CD1c-positive myeloid dendritic cell (primary cell): Measurements from ENCODE around the gene STK17B.
"Not testable (repeated sequence)": the region's sequence is repeated elsewhere in the genome, so short reads cannot be mapped to it uniquely, and the experiment has no call there.

Experiments
- DNase-seq: peaks from one replicate; pipeline ENCODE4 v3.0.0-alpha.2; 2016; ENCODE audit errors: extremely low spot score

The STK17B gene

DNA sequence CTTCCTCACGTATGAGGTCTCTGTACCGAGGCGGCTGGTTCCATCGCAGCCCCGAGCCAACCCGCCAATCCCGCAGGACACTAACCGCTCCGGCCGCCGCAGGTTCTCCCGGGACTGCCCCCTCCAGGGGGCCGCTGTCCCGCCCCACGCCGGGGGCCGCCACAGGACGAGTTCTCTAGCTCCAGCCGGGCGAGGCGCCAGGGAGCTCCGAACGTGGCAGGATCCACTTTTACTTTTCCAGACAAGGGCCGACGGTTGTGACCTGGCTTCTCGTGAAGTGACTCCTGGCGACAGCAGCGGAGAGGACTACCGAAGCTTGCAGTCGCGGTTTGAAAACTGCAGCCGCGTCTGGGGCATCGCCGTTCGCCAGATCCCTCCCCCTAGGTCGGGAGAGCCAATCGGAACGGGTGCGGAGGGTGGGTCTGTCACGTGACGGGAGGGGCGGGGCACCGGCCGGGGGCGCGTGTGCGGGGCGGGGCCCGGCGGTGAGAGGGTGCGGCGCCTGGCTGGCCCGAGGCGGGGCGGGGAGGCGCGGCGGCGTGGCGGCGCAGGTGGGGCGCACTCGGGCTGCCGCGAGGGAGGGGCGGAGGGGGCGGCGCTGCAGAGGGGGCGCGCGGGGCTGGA lies at the start of gene STK17B:
Gene STK17B (minus strand): TSS at position 331 of the 624 bp plus-strand sequence. CDS start 8,195 bp downstream, outside the sequence.
- DNase-seq = peak; percentile 98

DNA sequence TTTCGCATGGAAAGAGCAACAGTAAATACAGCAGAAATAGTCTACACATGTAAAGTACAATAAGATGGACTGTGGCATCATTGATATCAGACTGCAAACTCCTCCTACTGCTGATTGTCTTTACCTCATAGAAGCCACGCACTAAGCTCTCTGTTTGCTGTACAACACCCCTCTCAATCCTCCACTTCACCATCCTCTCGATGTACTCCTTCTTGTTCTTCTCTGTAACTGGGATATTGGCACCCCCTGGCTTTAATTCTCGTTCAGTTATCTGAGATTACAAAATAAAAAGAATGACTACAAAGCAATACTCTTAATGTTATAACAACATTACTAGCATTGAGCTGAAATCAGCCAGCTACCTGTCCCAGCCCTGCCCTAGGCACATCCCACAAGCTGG lies 49.3 kb upstream of the STK17B start:
- DNase-seq = no peak

DNA sequence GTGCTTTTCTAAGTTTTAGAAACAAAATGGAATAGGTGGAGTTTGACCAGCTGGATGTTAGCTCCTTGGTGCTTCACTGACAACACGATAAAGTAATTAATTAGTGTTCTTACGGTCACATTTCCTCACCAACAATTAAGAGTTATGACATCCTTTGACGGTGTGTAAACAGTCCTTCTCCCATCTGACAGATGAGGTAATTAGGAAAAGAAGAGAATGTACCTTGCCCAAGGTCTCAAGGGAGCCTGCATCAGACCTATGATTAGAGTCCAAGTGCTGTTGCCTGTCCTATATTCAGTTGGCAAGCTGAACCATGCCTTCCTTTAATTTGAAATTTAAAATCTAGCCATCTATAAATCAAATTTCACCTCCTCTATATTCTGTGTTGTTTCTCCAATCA lies 48.3 kb upstream of the STK17B start:
- no peak for DNase-seq

DNA sequence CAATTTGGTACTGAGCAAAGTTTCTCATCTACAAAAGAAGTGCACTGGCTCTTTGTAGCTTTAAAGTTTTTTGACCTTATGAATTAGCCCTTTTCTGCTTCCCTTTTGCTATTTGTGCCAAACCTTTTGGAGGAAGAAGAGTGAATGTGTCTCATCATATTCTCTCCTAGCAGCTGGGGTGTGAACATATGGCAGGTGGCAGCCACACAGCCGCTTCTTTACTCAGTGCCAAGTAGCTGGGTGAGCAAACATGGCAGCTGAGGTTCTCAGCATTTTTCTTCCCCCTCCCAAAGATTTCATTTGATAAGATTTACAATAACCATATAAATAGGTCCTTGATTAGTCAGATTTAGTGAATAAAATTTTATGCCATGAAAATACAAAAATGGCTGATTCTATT lies 46.7 kb upstream of the STK17B start:
- DNase-seq = no peak

DNA sequence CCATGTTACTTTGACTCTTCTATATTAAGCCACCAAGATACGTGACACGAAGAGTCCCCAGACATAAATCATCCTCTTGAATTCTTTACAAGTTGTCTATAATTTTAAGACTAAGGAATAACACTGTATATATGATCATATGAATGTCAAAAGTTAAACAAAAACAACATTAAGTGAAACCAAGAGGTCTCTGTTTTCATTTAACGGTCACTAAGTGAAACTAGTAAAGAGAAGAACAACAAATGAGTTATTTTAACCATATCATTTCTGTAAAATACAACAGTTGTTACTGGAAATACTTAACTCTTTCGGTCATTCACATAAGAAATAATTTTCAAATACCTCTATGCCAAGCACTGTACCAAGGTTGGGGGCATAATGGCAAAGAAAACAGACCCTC lies 45.7 kb upstream of the STK17B start:
- no peak for DNase-seq

DNA sequence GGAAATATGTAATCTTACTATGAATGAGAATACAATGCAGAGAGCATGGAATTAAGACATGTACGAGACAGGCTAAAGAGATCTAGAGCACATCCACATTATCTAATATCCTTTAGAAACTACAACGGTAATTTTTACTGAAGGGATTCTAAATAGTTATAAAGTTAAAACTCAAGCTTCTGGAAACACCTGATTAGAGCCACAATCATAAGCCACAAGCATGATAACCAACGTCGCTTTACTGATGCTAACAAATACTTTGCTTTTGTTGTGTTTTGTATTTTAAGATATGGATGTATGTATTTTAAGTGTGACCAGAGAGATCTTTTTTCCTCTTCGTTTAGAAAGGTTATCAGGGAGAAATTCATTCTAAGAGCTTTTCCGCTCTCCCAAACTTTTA lies 44.0 kb upstream of the STK17B start:
- DNase-seq = no peak

DNA sequence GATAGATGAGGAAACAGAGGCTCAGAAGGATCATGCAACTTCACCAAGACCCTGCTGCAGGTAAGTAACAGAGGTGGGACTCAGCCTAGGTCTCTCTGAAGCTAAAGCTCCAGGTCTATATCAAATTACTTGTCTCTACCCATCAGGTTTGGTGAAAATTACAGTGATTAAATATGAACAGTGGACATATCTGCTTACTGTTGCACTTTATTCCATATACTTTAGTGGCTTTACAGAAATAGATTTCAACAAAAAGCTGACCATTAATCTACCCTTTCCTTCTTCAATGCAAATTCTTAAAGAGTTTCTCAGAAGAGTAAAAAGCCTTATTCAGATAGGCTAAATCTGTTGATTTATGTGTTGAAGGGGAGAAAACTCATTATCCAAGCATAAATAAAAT lies 42.8 kb upstream of the STK17B start:
- no peak for DNase-seq

DNA sequence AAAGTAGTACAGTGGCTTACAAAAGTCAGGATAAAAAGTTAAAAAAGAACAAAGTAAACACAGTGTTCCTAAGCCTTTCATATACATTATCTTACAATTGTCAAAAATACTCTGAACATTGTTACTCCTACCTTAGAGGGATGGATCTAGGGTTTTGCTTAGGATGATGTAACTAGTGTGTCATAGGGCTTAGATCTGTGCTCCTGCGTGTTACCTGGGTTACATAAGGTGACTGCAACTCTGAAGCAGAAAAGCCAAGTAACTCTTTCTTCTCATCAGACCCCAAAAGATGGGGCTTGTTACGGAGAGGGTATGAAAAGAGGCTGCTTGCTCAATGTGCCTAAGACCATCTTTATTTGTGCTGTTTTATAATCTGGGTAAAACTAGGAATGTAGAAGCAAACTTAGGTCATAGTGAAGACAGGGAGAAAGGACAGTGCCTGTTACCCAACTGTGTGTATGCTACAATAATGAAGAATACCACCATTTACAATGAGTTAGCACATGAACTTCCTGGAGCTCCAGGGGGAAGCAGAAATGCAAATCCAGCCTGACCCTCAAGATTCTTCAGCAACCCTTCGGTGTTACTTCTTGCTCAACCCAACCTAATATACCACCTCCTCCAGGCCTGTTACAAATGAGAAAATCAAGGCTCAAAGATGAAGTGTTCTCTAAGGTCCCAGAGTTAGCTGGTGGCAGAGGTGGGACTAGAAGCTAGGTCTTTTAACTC lies 42.0 kb upstream of the STK17B start:
- DNase-seq = peak; percentile 29

DNA sequence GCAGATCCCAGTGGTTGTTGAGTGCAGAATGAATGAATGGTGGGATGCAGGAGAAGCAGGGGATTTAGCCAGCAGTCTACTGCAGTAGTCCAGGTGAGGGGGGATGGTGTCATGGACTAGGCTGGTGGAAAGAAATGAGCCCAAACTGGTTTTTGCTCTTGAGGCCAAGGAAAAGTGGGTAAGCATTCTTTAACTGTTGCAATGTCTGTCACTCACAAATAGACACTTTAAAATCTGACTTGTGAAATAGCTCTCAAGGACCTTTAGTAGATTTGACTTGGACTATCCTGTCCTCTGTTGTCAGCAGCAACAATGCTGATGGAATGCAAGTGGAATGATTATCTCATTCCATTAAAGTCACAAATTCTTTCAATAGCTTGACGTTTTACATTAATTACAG lies 37.5 kb upstream of the STK17B start:
- no peak for DNase-seq

DNA sequence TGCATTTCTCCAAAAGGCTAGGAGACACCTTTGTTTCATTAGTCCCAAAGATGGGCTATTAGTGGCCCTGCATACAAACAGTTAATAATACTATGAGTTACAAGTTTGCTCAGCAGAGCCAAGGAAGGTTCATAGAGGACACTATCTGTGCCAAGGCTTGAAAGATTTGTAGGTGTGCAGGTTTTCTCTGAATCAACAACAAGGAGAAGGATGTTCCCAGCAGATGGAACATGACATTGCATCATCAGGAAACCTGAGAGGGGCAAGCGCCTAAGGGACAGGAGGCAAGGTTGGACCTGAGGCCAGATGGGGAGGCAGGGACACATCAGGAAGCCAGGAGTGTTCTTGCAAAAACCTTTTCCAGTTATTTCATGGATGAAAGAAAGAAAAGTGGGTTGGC lies 35.4 kb upstream of the STK17B start:
- DNase-seq = no peak

DNA sequence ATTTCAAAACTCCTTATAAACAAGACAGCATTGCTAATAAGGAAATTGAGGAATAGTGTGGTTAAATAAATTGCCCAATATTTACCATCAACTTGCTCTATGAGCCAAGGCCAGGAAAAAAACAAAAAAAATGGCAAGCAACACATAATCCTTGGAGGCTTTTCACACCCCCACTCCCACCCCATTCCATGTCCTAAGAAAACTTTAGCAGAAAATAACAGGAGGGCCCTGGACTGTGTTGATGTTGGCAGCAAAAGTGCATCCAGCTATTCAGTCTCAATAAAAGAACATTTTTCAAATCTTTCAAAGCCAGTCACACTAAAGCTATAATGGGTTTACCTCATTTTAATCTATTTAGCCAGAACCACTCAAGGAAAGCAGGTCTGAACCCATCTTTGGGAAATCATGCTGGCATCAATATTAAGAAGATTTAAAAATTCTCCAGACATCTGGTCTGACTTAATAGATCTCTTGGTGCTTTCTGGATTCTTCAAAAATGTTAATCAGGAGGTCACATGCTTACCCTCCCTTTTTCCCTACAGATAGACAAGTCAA lies 34.6 kb upstream of the STK17B start:
- peak; percentile 33 for DNase-seq

DNA sequence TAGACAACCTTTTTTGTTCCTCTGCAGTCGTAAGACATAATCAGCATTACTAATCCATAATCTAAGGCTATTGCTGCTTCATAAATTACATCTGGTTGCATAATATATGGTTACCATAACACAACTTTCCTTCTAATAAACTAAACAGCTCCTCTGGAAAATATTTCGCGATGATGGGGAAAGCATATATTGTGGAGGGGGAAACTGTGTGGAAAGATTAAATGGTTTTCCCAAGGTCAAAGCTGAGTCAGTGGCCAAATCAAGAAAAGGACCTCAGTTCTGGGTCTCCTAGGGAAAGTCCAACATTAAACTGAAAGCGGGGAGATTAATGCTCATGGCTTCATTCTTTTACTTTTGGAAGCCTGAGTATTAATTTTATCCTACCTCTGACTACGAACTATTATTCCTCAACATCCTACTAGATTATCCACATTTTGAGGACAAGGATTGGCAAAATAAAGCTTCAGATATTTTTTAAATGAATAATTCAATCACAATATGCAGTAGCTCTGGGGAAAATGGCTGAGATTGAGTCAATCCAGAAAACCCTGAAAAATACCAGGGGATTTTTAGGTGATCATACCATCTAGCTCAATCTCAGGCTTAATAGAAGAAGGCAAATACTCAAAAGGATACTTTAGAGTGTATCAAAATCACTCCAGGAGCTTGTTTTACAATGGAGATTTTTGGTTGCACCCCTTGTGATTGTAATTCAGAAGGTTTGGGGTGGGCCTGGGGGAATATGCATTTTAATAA lies 33.8 kb upstream of the STK17B start:
- no peak for DNase-seq

DNA sequence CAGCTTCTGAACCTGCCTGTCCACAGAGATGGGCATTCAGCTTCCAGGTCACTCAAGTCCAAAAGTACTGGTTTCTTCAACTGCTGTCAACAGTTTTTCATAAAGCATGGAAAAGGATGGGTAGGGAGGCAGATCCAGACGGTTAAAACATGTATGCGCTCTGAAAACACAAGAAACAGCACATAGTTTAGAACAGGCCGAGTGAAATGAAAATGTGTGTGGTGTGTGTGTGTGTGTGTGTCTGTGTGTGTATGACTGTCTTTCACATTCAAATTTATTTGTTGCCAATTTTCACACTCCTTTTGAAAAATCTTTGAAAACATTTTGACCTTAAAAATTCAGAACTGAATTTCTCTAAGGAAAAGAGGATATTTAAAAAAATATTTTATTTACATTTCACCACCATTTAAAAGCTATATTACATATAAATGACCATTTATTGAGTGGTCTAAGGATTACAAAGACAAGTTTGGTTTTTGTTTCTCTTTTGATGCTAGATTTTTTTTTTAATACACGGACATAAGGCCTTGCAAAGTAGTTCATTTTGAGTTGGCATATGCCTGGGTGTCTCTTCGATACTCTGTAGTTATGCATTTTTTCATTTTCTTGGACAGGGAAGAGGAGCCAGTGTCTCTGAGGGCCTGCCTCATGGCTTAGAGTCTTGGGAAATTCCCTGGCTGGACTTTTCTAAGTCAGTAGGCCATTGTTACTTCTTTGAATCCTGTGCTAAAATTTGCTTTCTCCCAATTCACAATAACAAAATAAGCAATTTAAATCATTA lies 30.0 kb upstream of the STK17B start:
- no peak for DNase-seq

DNA sequence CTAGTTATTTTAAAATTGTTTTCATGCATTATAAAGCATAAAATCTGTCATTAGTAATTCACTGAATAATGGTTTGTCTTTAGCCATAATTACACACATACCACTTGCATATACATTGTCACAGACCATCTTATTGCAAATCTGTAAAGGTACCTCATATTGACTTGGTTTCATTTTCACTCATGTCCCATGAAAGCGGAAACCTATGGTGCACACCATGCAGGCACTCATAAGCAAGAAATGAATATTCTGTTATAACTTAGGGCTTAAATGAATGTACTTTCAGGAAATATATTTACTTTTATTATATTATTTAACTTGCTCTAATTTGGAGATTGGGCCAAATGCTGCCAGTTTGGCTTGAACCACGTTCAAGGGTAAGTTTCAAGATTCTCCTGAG lies 29.2 kb upstream of the STK17B start:
- peak; percentile 27 for DNase-seq

DNA sequence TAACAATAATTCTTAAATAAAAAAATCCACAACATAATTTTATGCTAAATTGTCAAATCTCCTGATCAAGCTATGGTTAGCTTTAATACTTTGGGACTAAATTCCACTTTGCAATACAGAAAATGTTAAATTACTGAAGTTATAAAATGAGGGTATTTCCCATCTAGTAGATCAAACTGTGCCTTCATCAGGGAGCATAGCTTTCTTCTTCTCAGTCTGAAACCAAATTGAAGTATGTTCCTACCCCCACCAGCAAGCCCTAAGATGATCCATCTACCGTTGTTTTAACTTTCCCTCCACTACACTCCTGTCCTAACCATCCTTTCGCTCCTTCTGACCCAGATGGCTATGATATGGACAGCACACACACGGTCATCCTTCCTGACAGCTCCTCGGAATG lies 24.4 kb upstream of the STK17B start:
- no peak for DNase-seq

DNA sequence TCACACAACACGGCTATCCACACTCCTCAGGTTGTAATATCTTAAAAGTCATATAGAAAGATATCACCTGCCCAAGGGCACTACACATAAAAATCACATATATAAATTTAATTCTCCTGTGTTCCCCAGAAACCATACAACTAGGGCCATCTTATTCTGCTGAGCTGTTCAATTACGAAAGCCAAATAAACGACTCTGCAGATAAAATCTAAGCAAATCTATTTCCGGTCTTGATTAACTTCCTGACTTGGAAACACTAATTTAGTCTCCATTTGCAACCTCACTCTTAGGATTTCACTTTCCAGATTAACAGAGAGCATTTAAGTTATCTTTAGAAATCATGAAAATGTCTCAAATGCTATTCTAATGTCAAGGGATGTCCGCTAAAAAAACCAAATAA lies 23.9 kb upstream of the STK17B start:
- no peak for DNase-seq

DNA sequence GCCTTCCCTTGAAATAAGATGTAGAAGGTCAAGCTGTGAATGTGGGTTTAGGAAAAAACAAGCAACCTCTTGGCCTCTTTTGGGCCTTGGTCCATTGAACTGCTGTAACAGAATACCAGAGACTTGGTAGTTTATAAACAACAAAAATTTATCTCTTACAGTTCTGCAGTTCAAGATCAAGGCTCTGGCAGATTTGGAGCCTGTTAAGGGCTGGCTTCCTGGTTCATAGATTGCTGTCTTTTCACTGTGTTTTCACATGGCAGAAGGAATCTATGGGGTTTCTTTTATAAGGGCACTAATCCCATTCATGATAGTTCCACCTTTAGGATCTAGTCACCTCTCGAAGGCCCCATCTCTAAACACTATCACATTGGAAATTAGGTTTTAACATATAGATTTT lies 20.2 kb upstream of the STK17B start:
- DNase-seq = no peak

DNA sequence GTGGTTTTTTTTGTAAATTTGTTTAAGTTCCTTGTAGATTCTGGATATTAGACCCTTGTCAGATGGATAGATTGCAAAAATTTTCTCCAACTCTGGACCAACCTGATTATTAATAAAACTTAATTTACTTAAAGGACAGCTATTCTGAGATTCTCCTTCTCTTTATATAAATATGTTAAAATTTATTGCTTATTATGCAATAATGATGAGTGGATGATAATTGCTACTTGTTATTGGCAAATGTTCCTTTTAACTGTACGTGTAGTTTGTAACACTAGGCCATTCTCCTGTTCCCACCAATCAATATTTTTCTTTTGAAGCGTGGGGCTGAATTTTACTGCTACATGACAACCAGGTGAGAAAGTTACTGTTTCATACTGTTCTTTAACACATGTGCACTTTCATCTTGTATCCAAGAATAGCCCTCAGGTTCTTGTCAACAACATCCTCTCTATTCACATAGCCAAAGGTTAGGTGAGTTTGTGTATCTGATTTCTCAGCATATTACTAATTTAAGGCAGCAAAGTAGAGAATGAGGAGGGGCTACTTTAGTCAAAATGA lies 16.6 kb upstream of the STK17B start:
- no peak for DNase-seq

DNA sequence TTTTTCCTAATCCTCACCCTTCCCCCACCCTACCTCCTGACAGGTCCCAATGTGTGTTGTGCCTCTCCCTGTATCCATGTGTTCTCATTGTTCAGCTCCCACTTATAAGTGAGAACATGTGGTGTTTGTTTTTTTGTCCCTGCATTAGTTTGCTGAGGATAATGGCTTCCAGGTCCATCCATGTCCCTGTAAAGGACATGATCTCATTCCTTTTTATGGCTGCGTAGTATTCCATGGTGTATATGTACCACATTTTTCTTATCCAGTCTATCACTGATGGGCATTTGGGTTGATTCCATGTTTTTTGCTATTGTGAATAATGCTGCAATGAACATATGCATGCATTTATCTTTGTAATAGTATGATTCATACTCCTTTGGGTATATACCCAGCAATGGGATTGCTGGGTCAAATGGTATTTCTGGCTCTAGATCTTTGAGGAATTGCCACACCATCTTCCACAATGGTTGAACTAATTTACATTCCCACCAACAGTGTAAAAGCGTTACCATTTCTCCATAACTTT lies 15.9 kb upstream of the STK17B start:
- DNase-seq = not testable (repeated sequence)

DNA sequence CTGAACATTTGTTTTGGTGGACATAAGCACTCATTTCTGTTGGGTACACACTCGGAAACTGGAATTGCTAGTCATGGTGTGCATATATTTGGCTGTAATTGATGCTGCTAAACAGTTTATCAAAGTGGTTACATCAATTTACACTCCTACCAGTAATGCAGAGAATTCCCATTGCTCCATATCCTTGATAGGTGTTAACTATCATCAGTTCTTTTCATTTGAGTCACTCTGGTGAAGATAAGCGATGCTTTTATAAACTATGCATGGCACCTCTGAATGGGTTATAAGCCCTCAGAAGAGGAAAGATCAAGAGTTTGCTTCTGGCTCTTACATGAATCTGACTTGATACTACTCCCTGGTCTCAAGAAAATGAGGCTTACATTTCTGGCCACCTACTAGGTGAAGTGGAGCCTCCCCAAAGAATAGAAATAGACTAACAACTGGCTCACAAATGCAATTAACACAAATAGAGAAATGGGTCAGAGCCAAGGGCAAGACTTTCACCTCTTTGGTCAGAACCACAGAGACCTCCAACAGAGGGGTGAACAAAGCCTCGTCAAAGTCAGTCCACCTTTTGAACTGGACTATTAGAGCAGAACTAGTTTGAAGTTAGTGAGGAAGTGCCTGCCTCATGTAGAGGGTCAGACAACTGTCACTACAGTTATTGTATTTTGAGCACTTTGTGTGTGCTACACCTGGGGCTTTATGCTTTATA lies 15.0 kb upstream of the STK17B start:
- DNase-seq = no peak

DNA sequence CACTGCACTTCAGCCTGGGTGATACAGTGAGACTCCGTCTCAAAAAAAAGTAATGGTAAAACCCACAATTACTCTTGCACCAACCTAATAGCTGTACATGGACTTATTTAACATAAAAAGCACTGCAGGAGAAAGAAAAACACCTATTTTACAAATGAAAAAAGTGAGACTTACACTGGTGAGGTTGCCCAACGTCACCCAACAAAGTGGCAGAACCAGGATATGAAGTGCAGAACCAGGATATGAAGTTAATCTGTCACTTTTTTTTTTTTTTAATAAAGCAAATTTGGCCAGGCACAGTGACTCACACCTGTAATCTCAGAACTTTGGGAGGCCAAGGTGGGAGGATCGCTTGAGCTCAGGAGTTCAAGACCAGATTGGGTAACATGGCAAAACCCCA lies 13.5 kb upstream of the STK17B start:
- no peak for DNase-seq
